HCT116 (cell line): ENCODE data around the gene IZUMO1R. TPM values are rescaled to one million over a fixed set of nuclear protein-coding genes. Genes with fewer than 3 reads are reported as not detected.

Source experiments
- ATAC-seq: fragments of 200-7000 bp; cut with Tn5 transposase; 2 replicates; pipeline ENCODE4 v1.9.1; 2020; ENCODE audit warnings: mild to moderate bottlenecking, moderate library complexity
- BruUV-seq: library from RNA; stranded (reverse); fragments of 400-500 nt; replicated peaks from 2 replicates; lab custom pipeline; 2021; lab: Mats Ljungman, UMichigan
- CTCF ChIA-PET: fragments of 300-600 bp; sonication (Branson Sonifier 250); formaldehyde crosslinking; loops from one replicate; lab custom pipeline; 2021; ENCODE audit warnings: antibody characterized with exemption; lab: Charles Lee
- POLR2A ChIA-PET: fragments of 300-600, 350-600 bp; sonication (Branson Sonifier 250); formaldehyde crosslinking; loops from one replicate; lab custom pipeline; 2021; ENCODE audit warnings: antibody characterized with exemption; lab: Charles Lee
- RAD21 ChIA-PET, 2 experiments: fragments of 300-600 bp; sonication (Branson Sonifier 250); formaldehyde crosslinking; loops; one replicate each; lab custom pipeline; 2023; ENCODE audit warnings: low total read pairs in 2 of 2; ENCODE audit not compliant: uncharacterized antibody in 2 of 2, unreplicated experiment in 2 of 2, low non-redundant PET in 1 of 2; lab: Charles Lee
- DNase-seq: peaks from one replicate; pipeline ENCODE4 v3.0.0-alpha.2; 2010; ENCODE audit warnings: low read depth, low spot score
- H2AFZ ChIP-seq: fragments of 200-600 bp; shearing (Covaris generic), sonication (generic); 2 replicates; pipeline ENCODE4 v1.6.1; 2017; ENCODE audit warnings: low read depth, mixed run types, mixed read lengths, antibody characterized with exemption, low read length; ENCODE audit not compliant: poor library complexity, severe bottlenecking
- H3K27ac ChIP-seq: 2 replicates; pipeline ENCODE4 v1.5.1; 2012; ENCODE audit warnings: low read depth, low read length
- H3K27me3 ChIP-seq: fragments of 200-600 bp; sonication (generic); 2 replicates; pipeline ENCODE4 v1.6.1; 2016; ENCODE audit warnings: mixed run types, low read length, mixed read lengths; ENCODE audit not compliant: insufficient read depth
- H3K36me3 ChIP-seq, 2 experiments: fragments of 200-500 bp in 1 of 2; fragments of 200-600 bp in 1 of 2; sonication (Bioruptor generic) in 1 of 2; sonication (generic) in 1 of 2; 2 replicates each; pipeline versions ENCODE4 v1.5.1 to v1.6.1; 2014 to 2016; ENCODE audit warnings: low read length in 2 of 2, inconsistent platforms in 1 of 2, mixed read lengths in 1 of 2, mixed run types in 1 of 2; ENCODE audit not compliant: insufficient read depth in 2 of 2, control insufficient read depth in 1 of 2
- H3K4me1 ChIP-seq, 2 experiments: fragments of 200-600 bp in 1 of 2; sonication (generic) in 1 of 2; 2 replicates each; pipeline versions ENCODE4 v1.5.1 to v1.6.1; 2012 to 2017; ENCODE audit warnings: low read length in 2 of 2, inconsistent platforms in 1 of 2, mild to moderate bottlenecking in 1 of 2, mixed read lengths in 1 of 2, mixed run types in 1 of 2, moderate library complexity in 1 of 2; ENCODE audit not compliant: insufficient read depth in 2 of 2, control insufficient read depth in 1 of 2
- H3K4me2 ChIP-seq: fragments of 200-600 bp; sonication (generic); 2 replicates; pipeline ENCODE4 v1.6.1; 2017; ENCODE audit warnings: mixed run types, low read length, mixed read lengths
- H3K4me3 ChIP-seq, 2 experiments: fragments of 200-600 bp in 1 of 2; sonication (generic) in 1 of 2; replicated peaks in 1 of 2; 2 replicates each; pipeline ENCODE4 v1.5.1; 2011 to 2016; ENCODE audit warnings: low read length in 2 of 2, control low read depth in 1 of 2, low read depth in 1 of 2, mild to moderate bottlenecking in 1 of 2, mixed read lengths in 1 of 2, mixed run types in 1 of 2
- H3K79me2 ChIP-seq: fragments of 200-600 bp; sonication (generic); 2 replicates; pipeline ENCODE4 v1.6.1; 2017; ENCODE audit warnings: mild to moderate bottlenecking, mixed run types, low read length, moderate library complexity, mixed read lengths; ENCODE audit not compliant: insufficient read depth
- H3K9ac ChIP-seq: fragments of 200-600 bp; sonication (generic); 2 replicates; pipeline ENCODE4 v1.6.1; 2016; ENCODE audit warnings: low read length, mixed read lengths
- H3K9me2 ChIP-seq: fragments of 200-600 bp; sonication (generic), shearing (Covaris generic); 2 replicates; pipeline ENCODE4 v1.6.1; 2017; ENCODE audit warnings: mixed run types, mild to moderate bottlenecking, moderate library complexity; ENCODE audit not compliant: insufficient read depth
- H3K9me3 ChIP-seq, 2 experiments: fragments of 200-500 bp in 1 of 2; fragments of 200-600 bp in 1 of 2; sonication (Bioruptor generic) in 1 of 2; sonication (generic) in 1 of 2; 2 replicates each; pipeline ENCODE4 v1.6.1; 2014 to 2017; ENCODE audit warnings: low read length in 2 of 2, mixed read lengths in 2 of 2, inconsistent platforms in 1 of 2, low read depth in 1 of 2, mild to moderate bottlenecking in 1 of 2, mixed run types in 1 of 2, moderate library complexity in 1 of 2; ENCODE audit not compliant: control insufficient read depth in 1 of 2, insufficient read depth in 1 of 2
- H4K20me1 ChIP-seq: fragments of 200-600 bp; sonication (generic), shearing (Covaris generic); 2 replicates; pipeline ENCODE4 v1.6.1; 2017; ENCODE audit warnings: mixed run types, mild to moderate bottlenecking, moderate library complexity; ENCODE audit not compliant: insufficient read depth
- CBX3 ChIP-seq: IDR thresholded peaks from 2 replicates; pipeline ENCODE4 v1.6.1; 2012; ENCODE audit warnings: low read depth
- CEBPB ChIP-seq: IDR thresholded peaks from 2 replicates; pipeline ENCODE4 v1.6.1; 2012; ENCODE audit warnings: low read depth
- EZH2 ChIP-seq: fragments of 200-600 bp; sonication (generic); IDR thresholded peaks from 2 replicates; pipeline ENCODE4 v1.6.1; 2017; ENCODE audit warnings: antibody characterized with exemption, mixed run types
- MAX ChIP-seq: IDR thresholded peaks from 2 replicates; pipeline ENCODE4 v1.6.1; 2012
- SRF ChIP-seq: IDR thresholded peaks from 2 replicates; pipeline ENCODE4 v1.6.1; 2012; ENCODE audit warnings: low read depth
- intact Hi-C: fragments of 100-400 bp; cut with micrococcal nuclease; formaldehyde crosslinking; loops from 2 replicates; pipeline ENCODE4 v1.10.0; 2022
- total RNA-seq: library from RNA; stranded (reverse); gene quantifications from one replicate; pipeline ENCODE4 v1.2.1, GENCODE V29; 2021; ENCODE audit not compliant: unreplicated experiment
- TF ChIP-seq, protein P1 (sequence below): IDR thresholded peaks from 2 replicates; pipeline ENCODE4 v1.6.1; 2012
- TF ChIP-seq, protein P2 (sequence below): IDR thresholded peaks from 2 replicates; pipeline ENCODE4 v1.6.1; 2012; ENCODE audit warnings: low read depth

The IZUMO1R gene
- total RNA-seq, 1 experiment from 2014 or later = not detected

GRCh38 chr11:94279996-94280395 is 24.4 kb upstream of the IZUMO1R start:
- TF ChIP-seq CEBPB (no peak), SRF (no peak), CBX3 (no peak)
- H3K36me3 ChIP-seq = no peaks in the 10 kb centered on the region
- DNase-seq (no peak), ATAC-seq (no peak)
- H3K27me3 ChIP-seq = no peaks in the 10 kb centered on the region
- POLR2A ChIA-PET = no interaction called here
- no peak overlapping the region for H2AFZ ChIP-seq
- no peak overlapping the region for H3K4me2 ChIP-seq
- H3K79me2 ChIP-seq = no peaks in the 10 kb centered on the region
- H3K9me2 ChIP-seq = no peaks in the 10 kb centered on the region
- intact Hi-C loops = no loop called here
- no peaks in the 10 kb centered on the region for H3K4me1 ChIP-seq
- H4K20me1 ChIP-seq = no peaks in the 10 kb centered on the region
- H3K27ac ChIP-seq = no peak overlapping the region
- RAD21 ChIA-PET = no interaction called here
- H3K9ac ChIP-seq = no peak overlapping the region
- no TSS peak for BruUV-seq
- H3K9me3 ChIP-seq = no peaks in the 10 kb centered on the region
- H3K4me3 ChIP-seq = no peak overlapping the region
- CTCF ChIA-PET = no interaction called here

- no peak for DNase-seq
- CTCF ChIA-PET = no interaction called here
- Histone ChIP-seq H2AFZ (no peak overlapping the region), H3K9me2 (no peaks in the 10 kb centered on the region), H3K79me2 (no peaks in the 10 kb centered on the region), H3K9me3 (no peaks in the 10 kb centered on the region), H3K36me3 (no peaks in the 10 kb centered on the region), H3K9ac (no peak overlapping the region), H3K27ac (no peak overlapping the region), H3K4me3 (no peak overlapping the region)
- RAD21 ChIA-PET = no interaction called here
- no peak for ATAC-seq
- POLR2A ChIA-PET = no interaction called here
- TF ChIP-seq, protein P1, sequence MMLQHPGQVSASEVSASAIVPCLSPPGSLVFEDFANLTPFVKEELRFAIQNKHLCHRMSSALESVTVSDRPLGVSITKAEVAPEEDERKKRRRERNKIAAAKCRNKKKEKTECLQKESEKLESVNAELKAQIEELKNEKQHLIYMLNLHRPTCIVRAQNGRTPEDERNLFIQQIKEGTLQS = no peak
- TF ChIP-seq EZH2 (no peak), CEBPB (no peak), MAX (no peak)
- TF ChIP-seq, protein P2, sequence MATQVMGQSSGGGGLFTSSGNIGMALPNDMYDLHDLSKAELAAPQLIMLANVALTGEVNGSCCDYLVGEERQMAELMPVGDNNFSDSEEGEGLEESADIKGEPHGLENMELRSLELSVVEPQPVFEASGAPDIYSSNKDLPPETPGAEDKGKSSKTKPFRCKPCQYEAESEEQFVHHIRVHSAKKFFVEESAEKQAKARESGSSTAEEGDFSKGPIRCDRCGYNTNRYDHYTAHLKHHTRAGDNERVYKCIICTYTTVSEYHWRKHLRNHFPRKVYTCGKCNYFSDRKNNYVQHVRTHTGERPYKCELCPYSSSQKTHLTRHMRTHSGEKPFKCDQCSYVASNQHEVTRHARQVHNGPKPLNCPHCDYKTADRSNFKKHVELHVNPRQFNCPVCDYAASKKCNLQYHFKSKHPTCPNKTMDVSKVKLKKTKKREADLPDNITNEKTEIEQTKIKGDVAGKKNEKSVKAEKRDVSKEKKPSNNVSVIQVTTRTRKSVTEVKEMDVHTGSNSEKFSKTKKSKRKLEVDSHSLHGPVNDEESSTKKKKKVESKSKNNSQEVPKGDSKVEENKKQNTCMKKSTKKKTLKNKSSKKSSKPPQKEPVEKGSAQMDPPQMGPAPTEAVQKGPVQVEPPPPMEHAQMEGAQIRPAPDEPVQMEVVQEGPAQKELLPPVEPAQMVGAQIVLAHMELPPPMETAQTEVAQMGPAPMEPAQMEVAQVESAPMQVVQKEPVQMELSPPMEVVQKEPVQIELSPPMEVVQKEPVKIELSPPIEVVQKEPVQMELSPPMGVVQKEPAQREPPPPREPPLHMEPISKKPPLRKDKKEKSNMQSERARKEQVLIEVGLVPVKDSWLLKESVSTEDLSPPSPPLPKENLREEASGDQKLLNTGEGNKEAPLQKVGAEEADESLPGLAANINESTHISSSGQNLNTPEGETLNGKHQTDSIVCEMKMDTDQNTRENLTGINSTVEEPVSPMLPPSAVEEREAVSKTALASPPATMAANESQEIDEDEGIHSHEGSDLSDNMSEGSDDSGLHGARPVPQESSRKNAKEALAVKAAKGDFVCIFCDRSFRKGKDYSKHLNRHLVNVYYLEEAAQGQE = peak; percentile 39
- TF ChIP-seq, all 23 proteins: peak for 1
- no peaks in the 10 kb centered on the region for H3K27me3 ChIP-seq
- H3K4me2 ChIP-seq = no peak overlapping the region
- intact Hi-C loops = no loop called here
- no peaks in the 10 kb centered on the region for H4K20me1 ChIP-seq
- H3K4me1 ChIP-seq = no peaks in the 10 kb centered on the region
- no TSS peak for BruUV-seq
Observed at GRCh38 chr11:94281324-94281723, 23.1 kb upstream of the IZUMO1R start.
